ENCODE data around the gene GUK1.
A peak's percentile ranks its signal among the peaks of the same experiment; 100 is the strongest.

Gene GUK1

GRCh38 chr1:228139931-228140723 lies at the start of gene GUK1:
GUK1 (plus strand) TSS chr1:228140279; CDS start chr1:228140303, 24 bp downstream.
- DNase-seq, result peak; percentile 89

DNA sequence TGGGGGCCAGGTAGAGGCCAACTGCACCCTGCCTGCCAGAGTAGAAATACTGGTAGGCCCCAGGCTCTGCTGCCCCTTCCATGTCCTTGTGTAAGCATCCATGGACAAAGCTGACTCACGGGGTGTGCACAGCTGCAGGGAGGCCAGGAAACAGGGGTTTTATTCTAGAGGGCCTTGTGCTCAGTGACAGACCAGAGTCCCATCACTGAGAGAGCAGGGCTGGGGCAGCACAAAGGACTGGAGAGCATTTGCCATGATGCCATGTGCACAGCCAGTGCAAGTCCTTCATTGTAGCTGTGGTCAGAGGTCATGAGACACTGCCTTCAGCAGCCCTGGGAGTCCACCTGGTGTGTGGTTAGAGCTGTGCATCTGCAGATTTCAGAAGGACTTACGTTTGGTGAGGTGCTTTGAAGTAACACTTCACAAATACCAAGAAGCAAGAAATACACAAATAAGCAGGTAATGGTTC lies 49.4 kb upstream of the GUK1 start:
- DNase-seq, result no peak

DNA sequence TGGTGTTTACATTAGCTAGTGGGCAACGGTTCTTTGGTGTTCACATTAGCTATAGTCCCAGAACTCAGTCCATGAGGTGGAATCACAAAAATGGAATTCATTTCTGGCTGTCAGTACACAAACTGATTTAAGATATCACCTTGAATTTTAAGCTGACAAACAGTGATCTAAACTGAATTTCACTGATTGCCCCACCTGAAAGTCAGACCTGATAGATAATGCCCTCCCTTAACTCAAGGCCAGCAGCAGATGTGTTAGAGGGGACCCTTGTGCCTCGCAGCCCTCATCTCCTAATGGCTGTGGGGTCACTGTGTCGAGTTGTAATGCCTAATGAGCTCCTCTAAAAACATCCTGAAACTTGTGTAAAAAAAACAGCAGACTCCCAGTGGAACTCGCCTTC lies 49.0 kb upstream of the GUK1 start:
- no peak for DNase-seq

DNA sequence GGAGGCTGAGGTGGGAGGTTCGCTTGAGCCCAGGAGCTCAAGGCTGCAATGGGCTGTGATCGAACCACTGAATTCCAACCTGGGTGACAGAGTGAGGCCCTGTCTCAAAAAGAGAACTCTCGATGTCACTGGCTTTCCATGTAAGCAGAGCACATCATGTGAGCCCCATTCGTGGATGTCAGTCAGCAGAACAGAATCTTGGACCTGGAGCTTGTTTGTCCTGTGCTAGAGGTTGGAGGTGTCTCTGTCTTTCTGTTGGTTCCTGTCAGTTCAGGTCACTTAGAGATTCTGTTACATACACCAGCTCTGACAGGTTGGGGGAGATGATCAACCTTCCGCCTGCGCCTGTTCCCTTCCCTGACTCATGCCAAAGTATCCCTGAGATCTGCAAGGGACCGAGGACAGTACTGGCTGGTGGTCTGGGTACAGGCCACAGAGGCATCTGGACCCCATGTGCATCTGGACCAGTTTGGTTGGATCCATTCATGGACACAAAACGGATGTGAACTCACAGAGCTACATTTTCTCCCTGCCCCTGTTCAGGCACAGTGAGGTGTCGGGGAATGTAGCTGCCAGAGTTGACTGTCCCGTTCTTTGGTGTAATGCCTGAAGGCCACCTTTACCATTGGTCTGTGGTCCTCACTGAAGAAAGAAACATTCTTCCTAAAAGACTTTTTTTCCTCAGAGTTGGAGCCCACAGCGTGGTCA lies 47.6 kb upstream of the GUK1 start:
- no peak for DNase-seq

GRCh38 chr1:228093050-228093906 lies 46.8 kb upstream of the GUK1 start:
- DNase-seq, result no peak

DNA sequence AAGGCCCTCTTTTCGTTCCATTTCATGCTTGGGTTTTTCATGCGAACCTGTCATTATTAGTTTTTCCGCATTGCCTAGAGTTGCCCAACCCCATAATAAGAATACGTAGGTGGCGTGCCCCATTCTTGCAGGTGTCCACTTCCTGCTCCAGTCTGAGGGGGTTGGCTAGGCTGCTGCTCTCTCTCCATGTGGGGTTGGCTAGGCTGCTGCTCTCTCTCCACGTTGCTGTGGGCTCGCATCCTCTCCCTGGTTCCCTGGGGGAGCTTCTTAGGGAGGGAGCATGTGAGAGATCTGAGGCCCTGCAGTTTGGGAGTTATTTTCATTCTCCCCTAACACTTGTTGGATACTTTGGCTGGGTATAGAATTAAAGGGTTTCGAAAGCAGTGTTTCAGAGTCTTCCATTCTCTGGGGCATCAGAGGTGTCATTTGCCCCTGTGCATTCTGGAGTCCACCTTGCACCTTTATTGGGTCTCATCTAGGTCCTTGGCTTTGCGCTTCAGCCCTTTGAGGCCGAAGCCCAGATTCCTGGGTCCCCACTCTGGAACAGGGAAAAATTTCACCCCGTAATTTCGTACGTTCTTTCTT lies 45.6 kb upstream of the GUK1 start:
- DNase-seq, result no peak

- DNase-seq, result no peak
Measured at GRCh38 chr1:228095161-228095560, 44.9 kb upstream of the GUK1 start.

- DNase-seq, result no peak
Measured at GRCh38 chr1:228095938-228096337, 44.1 kb upstream of the GUK1 start.

GRCh38 chr1:228096416-228097332 lies 43.4 kb upstream of the GUK1 start:
- no peak for DNase-seq

- no peak for DNase-seq
Measured at GRCh38 chr1:228097333-228098081, 42.6 kb upstream of the GUK1 start.

- no peak for DNase-seq
Measured at GRCh38 chr1:228098323-228098931, 41.7 kb upstream of the GUK1 start.

- no peak for DNase-seq
Measured at GRCh38 chr1:228099331-228099732, 40.7 kb upstream of the GUK1 start.

DNA sequence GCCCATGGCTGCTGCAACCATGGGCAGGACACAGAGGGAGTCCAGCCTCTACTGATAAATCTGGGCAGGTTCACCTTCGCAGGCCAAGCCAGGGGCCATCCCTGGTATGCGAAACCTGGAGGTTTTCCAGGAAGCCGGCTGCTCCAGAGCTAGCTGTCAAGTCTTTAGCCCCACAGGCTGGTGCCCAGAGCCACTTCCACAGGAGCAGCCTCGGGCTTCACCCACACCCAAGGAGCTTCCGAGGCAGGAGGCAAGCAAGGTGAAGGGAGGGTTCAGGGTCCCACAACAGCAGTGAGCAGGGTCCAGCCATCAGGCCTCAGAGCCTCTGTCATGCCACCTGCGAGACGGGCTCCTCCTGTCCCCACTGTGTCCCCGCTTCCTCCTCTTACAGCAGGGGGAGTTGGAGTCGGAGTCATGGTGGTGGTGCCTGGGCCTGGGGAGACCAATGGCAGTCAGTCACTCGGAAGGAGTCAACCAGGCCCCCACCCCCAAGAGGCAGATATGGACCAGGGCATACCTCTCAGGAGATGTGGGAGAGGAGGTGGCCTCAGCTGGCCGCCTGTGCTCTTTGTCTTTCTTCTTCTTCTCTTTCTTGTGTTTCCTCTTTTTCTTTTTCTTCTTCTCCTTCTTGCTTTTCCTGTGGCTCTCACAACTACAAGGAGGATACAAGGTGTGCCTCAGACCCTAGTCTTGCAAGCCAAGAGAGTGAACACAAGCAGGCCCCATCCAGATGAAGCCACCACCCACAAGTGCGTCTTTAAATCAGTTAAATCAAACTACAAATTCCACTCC lies 39.1 kb upstream of the GUK1 start:
- no peak for DNase-seq

- DNase-seq, result no peak
Measured at GRCh38 chr1:228101614-228101993, 38.5 kb upstream of the GUK1 start.

DNA sequence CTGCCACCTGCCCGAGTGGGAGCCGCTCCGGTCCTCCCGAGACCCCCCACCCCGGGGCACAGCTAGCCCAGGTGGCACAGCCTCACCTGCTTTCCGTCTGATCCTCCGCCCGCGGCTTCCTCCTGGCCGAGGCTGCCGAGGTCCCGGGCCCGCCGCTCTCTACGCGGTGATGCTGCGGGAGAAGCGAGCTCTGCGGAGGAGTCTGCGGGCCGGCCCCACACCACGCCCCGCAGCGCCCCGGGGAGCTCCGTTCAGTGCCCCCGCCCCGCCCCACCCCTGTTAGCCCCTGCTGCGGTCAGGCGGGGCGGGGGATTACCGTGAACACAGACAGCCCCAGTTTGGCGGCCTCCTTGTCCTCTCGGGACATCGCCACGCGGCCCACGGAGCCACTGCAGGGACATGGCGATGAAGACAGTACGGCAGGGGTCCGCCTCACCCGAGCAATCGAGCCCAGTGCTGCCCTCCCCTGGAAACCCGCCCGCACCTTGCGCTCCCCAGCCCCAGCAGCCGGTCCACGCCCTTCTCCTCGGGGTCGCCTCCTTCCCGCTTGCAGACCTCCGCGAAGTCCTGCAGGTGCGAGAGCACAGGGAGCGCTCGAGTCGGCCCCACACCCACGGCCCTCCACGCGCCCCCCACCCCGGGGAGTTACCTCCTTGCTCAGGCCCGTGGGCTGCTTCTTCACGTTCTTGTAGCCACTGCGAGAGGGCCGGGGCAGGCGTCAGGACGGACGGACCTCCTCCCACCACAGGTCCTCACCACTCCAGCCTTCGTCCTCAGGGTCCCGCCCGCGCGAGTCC lies 37.9 kb upstream of the GUK1 start:
- no peak for DNase-seq

GRCh38 chr1:228102791-228103620 lies 37.1 kb upstream of the GUK1 start, which contains the start of gene C1orf35:
C1orf35 (minus strand) TSS chr1:228103325; CDS start chr1:228103227, 98 bp downstream.
- peak; percentile 60 for DNase-seq

- DNase-seq, result no peak
Measured at GRCh38 chr1:228104526-228105269, 35.4 kb upstream of the GUK1 start.
